HT-29 (cell line): Measurements from ENCODE around the gene STAT5A. TPM values are rescaled to one million over a fixed set of nuclear protein-coding genes. Genes with fewer than 3 reads are reported as not detected.
"Not testable (repeated sequence)": the region's sequence is repeated elsewhere in the genome, so short reads cannot be mapped to it uniquely, and the experiment has no call there.

Experiments used
- DNase-seq: peaks from one replicate; pipeline ENCODE4 v3.0.0-alpha.2; 2015; ENCODE audit warnings: low spot score
- total RNA-seq: library from RNA; depleted of rRNA; stranded (reverse); fragments of >200 nt; shearing (Covaris generic); gene quantifications from 2 replicates; pipeline ENCODE4 v1.2.3, GENCODE V29; 2014

The STAT5A gene
- total RNA-seq, 1 experiment from 2014 or later, result 11.7 TPM

DNA sequence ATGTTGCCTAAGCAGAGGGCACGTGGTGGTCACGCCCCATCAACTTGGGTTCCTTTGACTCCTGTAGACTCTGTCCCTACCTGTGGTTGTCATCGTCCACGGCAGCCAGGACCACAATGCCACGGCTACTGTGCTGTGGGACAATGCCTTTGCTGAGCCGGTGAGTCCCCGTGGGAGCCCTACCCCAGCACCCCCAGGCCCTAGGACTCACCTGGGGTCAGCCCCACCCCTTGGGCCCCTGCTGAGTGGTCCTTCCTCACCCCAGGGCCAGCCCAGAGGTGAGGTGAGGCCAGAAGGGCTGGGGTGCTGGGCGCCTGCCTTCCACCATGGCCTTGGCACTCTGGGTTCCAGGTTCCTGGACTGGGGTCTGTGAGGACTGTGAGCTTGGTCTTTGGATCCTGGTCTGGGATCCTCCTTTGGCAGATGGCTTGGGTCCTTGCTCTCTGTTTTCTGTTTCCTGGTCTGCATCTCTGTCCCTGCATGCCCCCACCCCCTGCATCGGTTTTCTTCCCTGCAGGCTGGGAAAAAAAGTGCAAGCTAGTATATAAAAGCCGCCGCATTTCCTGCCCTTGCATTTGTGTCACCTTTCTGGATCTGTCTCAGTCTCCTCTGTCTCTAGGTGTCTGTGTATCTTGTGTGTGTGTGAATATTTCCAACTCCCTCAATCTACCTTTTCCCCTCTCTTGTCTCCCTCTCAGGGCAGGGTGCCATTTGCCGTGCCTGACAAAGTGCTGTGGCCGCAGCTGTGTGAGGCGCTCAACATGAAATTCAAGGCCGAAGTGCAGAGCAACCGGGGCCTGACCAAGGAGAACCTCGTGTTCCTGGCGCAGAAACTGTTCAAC is 17.5 kb downstream of the STAT5A start:
- no peak for DNase-seq

DNA sequence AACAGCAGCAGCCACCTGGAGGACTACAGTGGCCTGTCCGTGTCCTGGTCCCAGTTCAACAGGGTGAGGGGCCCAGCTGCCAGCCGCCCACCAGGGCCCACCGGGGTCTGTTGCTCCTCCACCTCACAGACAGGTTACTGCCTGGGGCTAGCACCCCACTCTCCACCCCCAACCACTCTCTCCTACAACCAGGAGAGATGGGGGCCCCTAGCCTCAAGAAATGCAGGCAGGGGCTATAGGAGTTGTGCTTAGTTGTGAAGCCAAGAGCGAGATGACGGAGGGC is 18.0 kb downstream of the STAT5A start:
- no peak for DNase-seq

DNA sequence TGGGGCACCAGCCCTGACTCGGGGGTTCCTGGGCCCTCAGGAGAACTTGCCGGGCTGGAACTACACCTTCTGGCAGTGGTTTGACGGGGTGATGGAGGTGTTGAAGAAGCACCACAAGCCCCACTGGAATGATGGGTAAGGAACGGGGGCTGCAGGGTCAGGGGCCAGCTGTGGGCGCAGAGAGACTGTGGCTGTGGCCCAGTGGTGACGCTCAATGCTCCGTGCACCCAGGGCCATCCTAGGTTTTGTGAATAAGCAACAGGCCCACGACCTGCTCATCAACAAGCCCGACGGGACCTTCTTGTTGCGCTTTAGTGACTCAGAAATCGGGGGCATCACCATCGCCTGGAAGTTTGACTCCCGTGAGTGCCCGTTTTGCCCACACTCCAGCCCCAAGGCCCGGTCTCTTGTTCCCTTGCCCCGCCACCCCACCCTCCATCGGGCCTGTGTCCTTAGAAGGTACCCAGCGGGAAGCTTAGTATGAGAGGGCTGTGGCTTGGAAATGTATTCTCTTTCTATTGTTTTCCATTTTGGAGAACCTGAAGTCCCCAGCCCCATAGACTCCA is 19.1 kb downstream of the STAT5A start:
- DNase-seq, result no peak

DNA sequence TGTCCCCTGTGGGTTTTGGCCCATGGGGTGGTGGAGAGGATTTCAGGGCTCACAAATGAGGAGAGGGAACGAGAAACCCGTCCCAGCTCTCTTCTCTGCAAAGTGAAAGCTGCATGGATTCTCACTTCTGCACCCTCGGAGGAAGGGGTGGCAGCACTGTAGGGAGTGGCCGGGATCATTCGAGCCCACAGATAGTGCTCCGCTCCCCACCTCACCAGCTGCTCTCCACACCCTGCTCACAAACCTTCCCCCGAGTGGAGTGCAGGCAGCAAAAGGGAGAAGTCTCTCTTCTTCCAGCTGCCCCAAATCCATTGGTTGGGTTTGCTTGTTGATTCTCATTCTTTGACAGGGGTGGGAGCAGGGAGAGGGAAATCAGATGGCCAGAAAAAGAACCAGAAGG is 20.1 kb downstream of the STAT5A start:
- DNase-seq, result no peak

DNA sequence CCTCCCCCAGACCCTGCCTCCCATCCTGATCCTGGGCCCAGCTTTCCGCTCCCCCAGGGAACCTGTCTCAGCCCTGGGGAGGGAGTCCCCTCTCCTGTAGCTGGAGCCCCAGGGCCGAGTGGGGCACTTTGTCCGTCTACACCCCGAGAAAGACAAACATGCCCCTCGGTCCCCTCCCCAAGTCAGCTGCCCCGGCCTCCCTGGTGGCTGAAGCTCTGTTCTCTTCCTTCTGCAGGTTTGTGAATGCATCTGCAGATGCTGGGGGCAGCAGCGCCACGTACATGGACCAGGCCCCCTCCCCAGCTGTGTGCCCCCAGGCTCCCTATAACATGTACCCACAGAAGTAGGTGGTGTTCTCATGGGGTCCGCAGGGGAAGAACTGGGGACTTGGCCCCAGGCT is 20.8 kb downstream of the STAT5A start:
- DNase-seq, result no peak

DNA sequence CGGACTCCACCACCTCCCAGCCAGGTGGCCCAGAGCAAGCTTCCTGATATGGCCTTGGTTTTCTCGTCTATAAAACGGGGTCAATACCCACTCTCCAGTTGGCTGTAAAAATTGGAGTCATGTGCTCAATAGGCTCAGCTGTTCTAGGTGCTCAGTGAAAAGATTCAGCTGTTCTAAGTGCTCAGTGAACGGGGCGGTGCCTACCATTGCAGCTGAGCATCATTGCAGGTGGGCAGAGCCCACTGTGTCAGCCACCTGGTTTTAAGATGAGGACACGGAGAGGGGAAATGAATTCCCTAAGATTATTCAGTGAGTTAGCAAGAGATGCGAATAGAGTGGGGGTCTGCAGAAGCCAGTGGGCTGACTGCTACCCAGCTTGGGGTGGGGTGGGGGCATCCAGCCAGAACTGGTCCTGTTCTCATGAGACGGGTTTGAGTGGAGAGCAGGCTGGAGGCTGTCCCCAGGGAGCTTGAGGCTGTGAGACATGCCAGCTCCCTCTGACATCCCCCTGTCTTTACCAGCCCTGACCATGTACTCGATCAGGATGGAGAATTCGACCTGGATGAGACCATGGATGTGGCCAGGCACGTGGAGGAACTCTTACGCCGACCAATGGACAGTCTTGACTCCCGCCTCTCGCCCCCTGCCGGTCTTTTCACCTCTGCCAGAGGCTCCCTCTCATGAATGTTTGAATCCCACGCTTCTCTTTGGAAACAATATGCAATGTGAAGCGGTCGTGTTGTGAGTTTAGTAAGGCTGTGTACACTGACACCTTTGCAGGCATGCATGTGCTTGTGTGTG is 21.9 kb downstream of the STAT5A start:
- DNase-seq, result no peak

DNA sequence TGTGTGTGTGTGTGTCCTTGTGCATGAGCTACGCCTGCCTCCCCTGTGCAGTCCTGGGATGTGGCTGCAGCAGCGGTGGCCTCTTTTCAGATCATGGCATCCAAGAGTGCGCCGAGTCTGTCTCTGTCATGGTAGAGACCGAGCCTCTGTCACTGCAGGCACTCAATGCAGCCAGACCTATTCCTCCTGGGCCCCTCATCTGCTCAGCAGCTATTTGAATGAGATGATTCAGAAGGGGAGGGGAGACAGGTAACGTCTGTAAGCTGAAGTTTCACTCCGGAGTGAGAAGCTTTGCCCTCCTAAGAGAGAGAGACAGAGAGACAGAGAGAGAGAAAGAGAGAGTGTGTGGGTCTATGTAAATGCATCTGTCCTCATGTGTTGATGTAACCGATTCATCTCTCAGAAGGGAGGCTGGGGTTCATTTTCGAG is 22.5 kb downstream of the STAT5A start:
- no peak for DNase-seq

DNA sequence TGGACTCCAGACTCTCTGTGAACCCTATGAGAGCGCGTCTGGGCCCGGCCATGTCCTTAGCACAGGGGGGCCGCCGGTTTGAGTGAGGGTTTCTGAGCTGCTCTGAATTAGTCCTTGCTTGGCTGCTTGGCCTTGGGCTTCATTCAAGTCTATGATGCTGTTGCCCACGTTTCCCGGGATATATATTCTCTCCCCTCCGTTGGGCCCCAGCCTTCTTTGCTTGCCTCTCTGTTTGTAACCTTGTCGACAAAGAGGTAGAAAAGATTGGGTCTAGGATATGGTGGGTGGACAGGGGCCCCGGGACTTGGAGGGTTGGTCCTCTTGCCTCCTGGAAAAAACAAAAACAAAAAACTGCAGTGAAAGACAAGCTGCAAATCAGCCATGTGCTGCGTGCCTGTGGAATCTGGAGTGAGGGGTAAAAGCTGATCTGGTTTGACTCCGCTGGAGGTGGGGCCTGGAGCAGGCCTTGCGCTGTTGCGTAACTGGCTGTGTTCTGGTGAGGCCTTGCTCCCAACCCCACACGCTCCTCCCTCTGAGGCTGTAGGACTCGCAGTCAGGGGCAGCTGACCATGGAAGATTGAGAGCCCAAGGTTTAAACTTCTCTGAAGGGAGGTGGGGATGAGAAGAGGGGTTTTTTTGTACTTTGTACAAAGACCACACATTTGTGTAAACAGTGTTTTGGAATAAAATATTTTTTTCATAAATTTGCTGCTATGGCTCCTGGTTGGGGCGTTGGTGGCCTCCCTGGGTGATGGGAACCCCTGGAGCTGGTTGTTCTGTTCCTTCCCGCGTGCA is 23.1 kb downstream of the STAT5A start:
- no peak for DNase-seq

DNA sequence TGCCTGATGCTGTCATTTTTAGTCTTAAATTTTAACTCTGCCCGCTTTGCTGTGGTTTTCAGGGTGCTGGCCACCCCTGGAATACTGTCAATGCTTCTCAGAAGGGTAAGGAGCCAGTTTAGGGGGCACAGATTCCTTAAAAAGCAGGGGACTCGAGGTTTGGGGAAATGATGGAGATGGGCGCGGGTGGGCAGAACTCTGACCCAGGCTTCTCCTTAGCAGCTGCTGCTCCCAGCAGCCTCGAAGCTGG is 23.7 kb downstream of the STAT5A start:
- DNase-seq, result no peak

DNA sequence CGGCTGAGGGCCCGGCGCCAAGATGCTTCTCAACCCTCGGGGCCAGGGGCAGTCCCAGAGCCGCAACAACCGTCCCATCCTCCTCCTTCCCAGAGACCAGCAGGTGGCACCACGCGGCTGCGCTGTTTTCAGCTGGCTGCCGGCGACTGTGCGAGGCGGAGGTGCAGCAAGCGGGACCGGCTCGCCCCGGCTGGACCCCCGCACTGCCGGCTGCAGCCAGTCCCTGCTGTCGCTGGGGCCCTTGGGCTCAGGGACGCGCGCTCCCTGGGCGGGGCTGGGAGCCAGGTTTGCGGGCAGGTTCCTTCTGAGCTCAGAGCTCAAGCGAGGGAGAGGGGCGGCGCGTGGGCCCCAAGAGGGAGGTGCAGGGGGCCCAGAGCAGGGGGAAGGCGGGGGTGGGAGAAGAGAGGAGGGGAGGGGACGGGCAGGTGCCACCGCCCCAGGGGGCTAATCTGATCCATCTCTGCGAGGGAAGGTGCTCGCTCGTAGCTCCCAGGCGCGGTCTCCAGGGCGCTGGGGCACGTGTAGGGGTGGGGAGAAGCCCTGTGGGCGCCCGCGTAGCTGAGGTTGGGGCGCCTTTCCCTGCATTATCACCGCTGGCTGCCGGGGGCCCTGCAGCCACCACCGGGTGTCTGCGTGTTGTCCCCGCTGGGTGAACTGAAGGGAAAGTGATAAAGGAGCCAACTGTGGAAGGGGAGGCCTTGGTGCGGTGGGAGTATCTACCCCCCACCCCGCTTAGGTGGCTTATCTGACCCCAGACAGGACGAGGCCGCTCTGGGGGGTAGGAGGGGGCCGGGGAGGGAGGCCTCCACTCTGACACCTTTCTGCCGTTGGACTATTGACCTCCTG is 24.2 kb downstream of the STAT5A start:
- DNase-seq, result no peak

DNA sequence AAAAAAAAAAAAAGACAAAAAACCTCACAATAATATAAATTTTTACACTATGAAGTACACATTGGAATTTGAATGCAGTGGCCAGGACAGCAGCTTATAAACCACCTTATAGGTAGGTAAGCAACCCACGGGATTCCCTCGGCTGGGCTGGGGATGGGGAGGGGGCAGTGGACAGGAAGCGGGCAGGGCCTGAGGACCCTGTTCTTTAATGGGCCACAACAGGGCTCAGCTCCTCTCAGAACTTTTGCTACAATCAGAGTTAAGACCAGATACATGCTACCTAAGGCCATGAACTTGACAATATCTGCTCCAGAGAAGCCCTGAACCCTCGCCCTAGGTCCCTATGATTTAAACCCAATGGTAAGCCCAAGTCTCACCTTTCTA is 25.1 kb downstream of the STAT5A start:
- no peak for DNase-seq

DNA sequence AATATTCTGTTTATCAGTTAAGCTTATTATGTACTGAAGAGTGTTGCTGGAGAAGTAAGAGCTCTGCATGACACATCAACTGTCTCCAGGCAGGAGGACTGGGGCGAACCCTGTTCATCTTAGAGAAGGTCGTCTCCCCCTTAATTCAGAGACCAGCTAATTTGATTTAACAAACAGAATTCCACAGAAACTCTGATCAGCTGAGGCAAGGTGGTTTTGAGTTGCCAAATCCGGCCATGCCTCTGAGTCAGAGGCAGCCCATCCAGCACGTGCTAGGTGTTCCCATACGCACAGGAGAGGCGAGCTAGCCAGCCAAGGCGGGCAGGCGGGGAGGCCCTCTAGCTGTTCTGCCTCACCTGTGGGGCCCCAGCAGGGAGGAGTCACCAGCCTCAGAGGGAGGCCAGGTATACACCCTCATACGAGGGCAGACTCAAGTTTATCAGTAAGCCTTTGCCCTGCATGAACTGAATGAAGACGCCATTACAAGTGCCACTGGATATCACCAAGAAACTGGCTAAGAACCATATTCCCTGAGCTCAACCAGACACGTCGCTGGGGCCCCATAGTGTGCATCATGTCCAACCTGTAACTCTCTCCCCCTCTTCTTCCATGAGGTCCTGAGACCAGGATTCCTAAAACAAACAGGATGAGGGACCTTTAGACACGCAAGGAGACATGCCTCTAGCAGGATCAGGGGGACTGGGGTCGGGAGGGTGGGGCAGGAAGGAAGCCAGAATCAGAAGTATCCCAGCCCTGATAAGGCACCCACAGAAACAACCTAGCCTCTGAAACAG is 25.7 kb downstream of the STAT5A start:
- no peak for DNase-seq

DNA sequence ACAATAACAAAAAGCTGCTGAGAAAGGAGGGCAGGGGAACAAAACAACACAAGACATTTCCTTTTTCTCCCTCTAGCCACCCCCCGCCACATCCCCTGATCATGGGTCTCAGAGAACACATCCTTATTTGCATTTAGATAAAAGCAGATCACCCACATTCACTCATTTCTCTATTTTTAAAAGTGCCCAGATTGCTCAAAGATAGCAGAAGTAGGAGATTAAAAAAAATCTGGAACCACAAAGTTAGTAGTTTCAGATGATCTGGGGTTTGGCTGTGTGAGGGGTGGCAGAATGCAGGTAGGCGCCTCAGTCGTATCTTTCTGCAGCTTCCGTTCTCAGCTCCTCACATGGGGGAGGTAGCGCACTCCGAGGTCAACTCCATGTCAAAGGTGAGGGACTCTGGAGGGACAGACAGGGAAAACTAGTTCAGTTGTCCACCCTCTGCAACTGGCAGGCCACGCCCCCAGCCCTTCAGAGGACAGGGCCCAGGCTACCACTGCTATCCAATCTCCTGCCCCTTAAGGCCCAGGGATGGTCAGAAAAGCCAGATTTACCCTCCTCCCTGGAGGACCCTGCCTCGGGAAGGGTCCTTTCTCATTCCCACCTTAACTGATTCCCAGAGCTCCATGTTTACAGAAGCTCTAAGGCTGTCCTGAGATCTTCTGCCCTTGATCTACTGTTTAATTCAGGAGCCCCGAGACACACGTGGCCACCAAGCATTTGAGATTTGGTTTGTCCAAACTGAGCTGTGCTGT is 27.3 kb downstream of the STAT5A start:
- DNase-seq, result no peak

DNA sequence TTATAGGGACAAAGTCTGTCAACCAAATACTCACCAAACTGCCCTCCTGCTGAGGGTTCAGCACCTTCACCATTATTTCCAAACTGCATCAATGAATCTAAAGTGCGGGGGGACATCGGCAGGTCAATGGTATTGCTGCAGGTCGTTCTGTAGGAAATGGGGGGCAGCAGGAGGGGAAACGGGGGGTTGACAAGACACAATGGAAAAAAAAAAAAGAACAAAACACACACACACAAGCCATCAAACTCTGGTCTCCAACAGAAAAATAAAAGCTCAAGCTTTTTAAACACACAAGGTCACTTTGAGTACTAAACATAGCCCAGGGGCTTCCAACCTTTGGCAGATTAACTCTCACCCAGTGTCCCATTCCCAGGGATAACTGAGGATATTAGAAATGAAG is 28.5 kb downstream of the STAT5A start:
- no peak for DNase-seq

DNA sequence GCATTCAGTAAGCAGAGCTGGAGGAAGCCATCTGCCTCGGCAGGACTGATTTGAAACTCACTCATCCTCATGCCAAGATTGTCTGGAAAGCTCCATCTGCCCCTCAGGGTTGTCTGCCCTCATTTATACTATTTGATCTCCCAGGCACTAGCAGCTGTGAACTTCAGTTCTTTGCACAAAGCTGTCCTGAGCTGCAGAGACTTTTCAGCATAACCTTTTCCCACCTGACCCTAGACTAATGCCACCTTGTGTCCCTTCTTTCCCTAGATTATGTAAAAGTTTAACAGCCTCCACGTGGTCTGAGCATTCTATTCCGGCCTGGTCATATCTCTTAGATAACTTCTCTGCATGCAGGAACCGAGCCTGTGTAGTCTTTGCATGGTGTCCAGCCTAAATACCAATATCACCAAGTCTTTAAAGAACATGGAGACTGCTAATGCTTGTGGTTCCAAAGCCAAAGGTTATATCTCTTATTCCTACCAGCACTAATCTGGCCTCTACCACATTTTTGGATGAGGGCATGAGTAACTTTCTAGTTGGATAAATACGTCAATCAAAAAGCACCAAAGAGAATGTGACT is 29.1 kb downstream of the STAT5A start:
- no peak for DNase-seq

DNA sequence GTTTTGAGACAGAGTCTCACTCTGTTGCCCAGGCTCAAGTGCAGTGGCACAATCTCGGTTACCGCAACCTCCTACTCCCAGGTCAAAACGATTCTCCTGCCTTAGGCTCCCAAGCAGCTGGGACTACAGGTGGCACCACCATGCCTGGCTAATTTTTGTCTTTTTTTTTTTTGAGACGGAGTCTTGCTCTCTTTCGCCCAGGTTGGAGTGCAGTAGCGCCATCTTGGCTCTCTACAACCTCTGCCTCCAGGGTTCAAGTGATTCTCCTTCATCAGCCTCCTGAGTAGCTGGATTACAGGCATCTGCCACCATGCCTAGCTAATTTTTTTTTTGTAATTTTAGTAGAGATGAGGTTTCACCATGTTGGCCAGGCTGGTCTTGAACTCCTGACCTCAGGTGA is 29.7 kb downstream of the STAT5A start:
- DNase-seq, result not testable (repeated sequence)

DNA sequence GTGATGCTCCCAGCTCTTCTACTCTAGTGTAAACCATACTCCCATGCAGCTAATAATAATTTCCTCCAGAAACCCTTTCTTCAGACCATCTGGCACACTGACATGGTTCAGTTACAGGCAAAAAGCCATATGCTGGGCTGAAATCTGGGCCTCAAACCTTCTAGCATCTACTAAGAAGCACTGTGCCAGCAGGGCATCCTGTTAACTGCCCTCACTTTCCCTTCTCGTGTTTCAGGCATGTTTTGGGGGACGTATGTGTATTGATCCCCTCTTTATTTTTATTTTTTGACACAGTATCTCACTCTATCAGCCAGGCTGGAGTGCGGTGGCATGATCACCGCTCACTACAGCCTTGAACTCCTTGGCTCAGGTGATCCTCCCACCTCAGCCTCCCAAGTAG is 33.3 kb downstream of the STAT5A start:
- no peak for DNase-seq

DNA sequence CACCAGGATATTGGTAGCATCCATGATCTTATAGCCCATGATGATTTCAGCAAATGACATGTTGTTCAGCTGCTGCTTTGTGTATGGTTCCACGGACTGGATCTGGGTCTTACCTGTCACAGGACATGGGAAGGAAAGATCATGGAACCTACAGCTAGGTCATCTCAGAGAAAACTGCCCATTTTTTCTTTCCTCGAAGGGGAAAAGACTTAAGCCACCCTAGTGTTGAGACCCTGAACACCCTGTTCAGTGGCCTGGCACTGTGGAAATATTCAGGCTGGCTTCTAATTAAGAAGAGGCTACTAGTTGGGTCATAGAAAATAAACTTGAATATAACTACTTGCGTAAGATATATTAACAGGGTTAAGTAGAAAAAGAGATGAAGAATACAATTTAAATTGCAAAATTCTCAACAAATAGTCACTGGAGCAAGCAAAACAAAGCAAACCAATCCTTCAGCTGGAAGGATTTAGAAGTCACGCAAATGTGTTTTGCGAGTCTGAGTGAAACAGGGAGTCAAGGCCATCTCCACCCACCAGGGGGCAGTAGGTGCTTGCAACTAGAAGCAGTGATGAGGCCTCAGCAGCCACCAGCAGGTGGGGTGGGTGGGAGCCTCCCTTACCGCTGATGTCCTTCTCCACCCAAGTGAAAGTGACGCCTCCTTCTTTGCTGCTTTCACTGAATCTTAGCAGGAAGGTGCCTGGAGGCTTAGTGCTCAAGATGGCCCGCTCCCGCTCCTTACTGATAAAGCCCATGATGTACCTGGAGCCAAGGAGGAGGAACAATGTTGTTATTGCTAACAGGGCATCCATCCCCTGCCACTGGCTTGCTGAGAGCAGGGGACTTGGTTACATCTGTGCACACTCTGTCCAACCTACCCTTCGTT is 34.3 kb downstream of the STAT5A start:
- peak; percentile 92 for DNase-seq
